ENCODE data around the gene DHRSX. TPM values are rescaled to one million over a fixed set of nuclear protein-coding genes. Genes with fewer than 3 reads are reported as not detected.
A peak's percentile ranks its signal among the peaks of the same experiment; 100 is the strongest.
"Not testable (repeated sequence)": the region's sequence is repeated elsewhere in the genome, so short reads cannot be mapped to it uniquely, and the experiment has no call there.

Gene DHRSX
- total RNA-seq, 1 experiment from 2014 or later = 24.7 TPM

DNA sequence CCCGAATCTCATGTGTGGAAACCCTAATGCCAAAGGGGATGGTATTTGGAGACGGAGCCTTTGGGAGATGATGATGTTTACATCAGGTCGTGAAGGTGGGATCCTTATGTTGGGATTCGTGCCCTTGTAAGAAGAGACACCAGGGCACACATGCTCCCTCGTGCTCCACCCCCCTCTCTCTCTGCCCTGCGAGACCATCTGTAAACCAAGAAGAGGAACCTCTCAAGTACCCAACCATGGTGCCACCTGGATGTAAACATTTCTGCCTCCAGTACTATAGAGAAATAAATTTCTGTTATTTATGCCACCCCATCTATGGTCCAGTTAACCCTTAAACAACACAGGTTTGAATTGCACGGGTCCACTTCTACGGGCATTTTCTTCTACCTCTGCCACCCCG, 179.4 kb downstream of the DHRSX start:
- DNase-seq (ENCODE audit: extremely low read depth, low read depth) = no peak

DNA sequence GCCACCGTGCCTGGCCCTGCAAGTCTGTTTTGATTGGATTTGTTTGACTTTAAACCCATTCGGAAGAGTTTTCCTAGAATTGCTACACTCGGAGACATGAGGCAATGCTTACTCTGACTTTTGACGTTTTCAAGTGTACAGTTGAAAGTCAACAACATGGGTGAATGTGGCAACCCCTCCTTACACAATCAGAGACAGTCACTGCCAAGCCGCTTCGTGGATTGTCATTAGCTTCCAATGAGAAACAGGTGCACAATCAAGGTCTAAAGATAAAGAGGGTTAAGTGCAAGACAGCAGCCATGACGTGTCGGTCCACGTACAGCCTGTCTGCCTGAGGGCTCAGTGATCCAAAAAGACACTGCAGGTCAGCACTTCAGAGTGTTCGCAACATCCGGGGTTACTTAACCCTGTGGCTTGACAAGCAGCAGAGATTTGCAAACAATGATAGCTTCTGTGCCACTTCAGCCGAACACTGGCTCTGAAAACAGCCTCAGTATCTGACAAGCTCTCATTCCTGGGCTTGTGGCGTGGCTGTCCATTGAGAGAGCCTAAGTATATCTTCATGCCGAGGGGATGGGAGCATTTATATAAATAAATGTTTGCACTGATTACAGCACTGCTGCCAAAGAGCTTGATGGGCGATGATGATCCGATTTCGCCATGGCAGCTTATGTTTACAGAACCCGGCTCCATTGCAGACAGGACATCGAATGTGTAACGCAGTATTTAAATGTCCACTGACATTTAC, 180.0 kb downstream of the DHRSX start:
- peak; percentile 97 for DNase-seq (ENCODE audit: extremely low read depth, low read depth)

DNA sequence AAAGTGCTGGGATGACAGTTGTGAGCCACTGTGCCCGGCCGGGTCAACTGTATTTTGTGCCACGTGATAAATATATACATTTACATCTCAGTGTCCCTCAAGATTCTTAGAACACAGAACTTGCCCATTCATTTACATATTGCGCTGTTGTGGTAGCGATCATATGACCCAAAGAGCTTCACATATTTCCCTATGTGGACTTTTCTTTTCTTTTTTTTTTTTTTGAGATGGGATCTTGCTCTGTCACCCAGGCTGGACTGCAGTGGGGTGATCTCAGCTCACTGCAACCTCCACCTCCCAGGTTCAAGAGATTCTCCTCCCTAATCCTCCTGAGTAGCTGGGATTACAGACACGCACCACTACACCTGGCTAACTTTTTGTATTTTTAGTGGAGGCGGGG, 180.7 kb downstream of the DHRSX start:
- no peak for DNase-seq (ENCODE audit: extremely low read depth, low read depth)

DNA sequence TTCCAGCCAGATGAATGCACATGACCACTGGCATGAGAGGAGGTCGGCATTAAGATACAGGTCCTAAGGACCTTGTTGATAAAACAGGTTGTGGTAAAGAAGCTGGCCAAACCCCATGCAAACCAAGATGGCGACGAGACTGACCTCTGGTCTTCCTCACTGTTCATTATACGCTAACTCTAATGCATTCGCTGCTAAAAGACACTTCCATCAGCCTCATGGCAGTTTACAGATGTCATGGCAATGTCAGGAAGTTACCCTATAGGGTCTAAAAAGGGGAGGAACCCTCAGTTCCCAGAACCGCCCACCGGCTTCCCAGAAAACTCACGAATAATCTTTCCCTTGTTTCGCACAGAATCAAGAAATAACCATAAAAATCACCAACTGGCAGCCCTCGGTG, 182.4 kb downstream of the DHRSX start:
- no peak for DNase-seq (ENCODE audit: extremely low read depth, low read depth)

DNA sequence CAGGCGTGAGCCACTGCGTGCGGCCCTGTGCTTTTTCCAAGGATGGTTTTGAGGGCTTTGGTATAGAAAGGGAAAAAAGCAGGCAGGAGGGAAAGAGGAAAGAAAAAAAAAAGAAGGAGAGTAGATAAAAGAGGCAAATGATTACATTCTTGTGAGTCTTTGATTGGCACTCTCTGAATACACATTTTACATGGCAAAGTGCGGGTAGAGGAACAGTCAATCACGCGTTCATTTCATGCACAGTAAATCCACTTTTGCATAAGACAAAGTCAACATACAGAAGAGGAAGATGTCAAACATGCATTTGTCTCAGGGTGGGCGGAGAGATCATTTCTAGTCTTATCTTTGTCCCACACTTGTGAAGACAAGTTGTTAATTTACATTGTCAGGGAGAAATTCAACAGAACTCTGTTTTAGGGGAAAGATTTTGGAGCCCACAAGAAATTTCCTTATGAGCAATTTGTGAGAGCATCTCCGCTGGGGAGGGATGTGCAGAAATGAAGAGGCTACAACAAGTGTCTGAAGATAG, 183.2 kb downstream of the DHRSX start:
- no peak for DNase-seq (ENCODE audit: extremely low read depth, low read depth)

DNA sequence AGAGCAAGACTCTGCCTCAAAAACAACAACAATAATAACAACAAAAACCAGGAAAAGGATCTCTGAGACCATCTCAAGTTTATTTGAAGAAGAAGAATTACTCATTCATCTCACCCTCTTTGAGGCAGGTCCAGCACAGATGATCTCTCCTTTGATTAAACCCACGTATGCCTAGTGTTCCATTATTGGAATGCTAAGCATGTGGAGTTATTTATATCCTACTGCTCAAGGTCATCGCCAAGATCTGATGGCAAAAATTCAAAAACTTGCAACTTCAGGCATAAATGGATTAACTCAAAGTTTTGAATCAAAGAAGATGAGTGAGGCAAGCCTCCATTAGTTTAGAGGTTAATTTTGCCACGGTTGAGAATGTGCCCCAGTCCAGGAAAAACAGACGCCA, 184.2 kb downstream of the DHRSX start:
- DNase-seq (ENCODE audit: extremely low read depth, low read depth) = no peak

DNA sequence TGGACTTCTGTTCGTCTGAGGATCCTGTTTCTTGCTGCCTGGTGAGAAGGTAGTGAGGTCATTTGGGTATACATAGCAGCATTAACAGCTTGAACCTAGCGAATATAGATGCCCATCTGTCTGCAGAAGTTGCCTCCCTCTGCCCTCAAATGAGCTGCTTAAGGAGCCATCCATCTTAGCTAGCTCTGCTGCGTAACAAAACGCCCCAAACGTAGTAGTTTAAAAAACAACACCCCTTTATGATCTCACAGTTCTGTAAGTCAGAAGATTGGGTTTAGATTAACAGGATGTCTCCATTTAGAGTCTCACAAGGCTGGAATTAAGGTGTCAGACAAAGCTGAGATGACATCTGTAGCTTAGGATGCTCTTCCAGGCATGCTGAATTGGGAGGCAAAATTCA, 185.3 kb downstream of the DHRSX start:
- DNase-seq (ENCODE audit: extremely low read depth, low read depth) = no peak

DNA sequence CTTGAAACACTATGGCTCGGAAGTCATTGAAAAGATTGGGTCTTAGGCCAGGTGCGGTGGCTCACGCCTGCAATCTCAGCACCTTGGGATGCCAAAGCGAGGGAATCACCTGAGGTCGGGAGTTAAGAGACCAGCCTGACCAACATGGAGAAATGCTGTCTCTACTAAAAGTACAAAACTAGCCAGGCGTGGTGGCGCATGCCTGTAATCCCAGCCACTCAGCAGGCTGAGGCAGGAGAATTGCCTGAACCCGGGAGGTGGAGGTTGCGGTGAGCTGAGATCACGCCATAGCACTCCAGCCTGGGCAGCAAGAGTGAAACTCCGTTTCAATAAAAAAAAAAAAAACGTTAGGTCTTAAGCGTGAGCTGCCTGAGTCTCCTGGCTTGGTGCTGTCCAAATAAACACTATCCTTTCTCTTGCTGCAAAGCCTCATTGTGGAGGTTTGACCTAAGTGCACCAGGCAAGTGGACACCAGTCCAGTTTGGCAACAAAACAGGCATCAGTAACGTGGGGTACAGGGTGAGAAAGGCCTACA, 185.9 kb downstream of the DHRSX start:
- no peak for DNase-seq (ENCODE audit: extremely low read depth, low read depth)

DNA sequence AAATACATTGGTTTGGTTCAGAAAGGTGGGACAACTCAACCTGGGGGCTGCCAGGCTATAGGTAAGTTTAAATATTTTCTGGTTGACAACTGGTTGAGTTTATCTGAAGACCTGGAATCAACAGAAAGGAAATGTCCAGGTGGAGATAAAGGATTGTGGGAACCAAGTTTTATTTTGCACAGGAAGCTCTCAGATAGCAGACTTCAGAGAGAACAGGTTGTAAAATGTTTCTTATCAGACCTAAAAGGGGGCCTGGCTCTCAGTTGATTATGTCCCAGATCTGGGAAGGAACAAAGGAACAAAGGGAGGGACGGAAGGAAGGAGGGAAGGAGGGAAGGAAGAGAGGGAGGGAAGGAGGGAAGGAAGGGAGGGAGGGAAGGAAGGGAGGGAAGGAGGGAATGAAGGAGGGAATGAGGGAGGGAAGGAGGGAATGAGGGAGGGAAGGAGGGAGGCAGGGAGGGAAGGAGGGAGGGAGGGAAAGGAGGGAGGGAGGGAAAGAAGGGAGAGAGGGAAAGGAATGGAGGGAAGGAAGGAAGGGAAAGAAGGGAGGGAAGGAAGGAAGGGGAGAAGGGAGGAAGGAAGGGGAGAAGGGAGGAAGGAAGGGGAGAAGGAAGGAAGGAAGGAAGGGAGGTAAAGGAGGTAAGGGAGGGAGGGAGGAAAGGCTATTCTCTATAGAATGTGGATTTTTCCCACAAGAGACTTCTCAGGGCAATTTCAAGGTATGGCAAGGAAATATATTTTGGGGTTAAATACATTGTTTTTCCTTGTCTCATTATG, 186.7 kb downstream of the DHRSX start:
- DNase-seq (ENCODE audit: extremely low read depth, low read depth) = no peak

DNA sequence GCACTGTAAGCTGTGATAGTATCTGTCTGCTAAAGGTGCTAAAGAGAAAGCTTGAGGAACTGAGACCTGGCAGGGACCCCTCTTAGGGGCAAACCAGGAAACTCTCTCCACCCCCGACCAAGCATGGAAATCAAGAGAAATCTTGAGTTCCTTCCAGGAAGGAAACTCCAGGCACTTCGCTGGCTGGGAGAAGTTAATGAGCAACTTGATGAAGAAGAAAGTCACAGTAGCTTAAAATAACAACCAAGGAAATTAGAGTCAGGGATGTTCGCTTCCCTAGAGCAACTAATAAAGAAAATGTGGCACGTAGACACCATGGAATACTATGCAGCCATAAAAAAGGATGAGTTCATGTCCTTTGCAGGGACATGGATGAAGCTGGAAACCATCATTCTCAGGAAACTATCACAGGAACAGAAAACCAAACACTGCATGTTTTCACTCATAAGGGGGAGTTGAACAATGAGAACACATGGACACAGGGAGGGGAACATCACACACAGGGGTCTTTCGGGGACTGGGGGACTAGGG, 188.7 kb downstream of the DHRSX start:
- DNase-seq (ENCODE audit: extremely low read depth, low read depth) = not testable (repeated sequence)

DNA sequence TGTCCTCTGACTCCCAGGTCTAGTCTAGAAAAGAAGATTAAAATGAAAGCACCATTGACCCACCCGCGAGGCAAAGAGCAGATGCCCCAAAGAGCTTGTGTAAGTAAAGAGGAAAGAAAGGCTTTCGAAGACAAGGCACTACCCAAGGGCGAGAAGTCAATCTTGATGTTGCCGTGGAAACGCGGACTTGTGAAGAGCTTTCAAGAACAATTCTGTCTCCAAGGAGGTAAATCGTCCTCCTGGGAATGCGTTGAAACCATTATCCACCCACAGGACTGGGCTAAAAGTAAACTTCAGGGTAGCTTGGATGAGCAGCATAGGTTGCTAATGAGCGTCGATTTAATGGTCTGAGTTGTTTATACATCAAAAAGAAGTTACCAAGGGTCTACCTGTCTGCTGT, 189.3 kb downstream of the DHRSX start:
- no peak for DNase-seq (ENCODE audit: extremely low read depth, low read depth)

DNA sequence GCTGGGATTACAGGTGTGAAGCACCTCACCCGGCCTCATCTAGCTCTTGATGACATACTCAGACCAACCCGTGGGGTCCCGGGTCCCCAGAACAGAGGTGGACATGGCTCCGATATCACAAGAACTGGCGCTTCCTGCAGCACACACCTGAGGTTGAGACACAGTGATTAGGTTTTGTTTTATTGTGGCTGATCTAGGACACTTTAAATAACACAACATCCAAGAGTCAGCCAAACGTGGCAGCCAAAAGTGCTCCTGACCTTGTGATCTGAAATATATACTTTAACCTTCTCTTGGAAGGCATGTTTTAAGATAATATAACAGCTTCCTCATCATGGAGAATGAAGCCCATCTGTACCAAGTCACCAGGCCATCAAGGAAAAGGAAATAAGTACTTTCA, 198.9 kb downstream of the DHRSX start:
- DNase-seq (ENCODE audit: extremely low read depth, low read depth) = no peak

DNA sequence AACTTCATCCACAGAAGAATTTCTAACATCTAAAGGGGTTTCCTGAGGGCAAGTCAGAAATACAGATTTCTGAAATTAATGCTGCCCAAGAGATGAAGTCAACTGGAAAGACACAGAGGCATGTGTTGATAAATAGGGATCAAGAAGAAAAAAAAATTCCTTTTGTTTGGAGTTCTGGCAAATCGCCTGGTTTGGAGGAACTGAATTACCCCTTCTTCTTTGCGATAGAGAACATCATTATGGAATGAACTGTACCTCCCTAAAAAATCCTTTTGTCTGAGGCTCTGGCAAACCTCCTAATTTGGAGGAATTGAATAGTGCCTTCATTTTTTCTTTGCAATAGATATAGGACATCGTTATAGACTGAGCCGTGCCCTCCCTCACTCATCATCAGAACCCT, 200.9 kb downstream of the DHRSX start:
- DNase-seq (ENCODE audit: extremely low read depth, low read depth) = no peak

DNA sequence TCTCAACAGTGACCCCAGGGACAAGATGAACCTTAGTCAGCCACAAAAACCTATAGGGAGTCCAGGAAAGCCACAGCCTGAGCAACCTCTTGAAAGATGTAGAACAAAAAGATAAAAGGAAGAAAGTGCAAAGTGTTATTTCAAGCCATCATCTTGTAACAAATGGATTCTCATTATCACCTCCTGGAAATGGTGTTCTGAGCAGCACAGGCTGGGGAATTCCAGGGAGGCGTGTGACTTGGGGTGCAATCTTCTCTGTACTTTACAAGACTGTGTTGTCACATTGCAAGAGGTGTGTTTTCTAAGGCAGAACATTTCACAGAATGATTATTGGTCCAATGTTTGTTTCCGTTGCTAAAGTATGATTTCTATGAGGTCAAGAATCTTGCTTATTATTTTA, 214.0 kb downstream of the DHRSX start:
- DNase-seq (ENCODE audit: extremely low read depth, low read depth) = no peak

DNA sequence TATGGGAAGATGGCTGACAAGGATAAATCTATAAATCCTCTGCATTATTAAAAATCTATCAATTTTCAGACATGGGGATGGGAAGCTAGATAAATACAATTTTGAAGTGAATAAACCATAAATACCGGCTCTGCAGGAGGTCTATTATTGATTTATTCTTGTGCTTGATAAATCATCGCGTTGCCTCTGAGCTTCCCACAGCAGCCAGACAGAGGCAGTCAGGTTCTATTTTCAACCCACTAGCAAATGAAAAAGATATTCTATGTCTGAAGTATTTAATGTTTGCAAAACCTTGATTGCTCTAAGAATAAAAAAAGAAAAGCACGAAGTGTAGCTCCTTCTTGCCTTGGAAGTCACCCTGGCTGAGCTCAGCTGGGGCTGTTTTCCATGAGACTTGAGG, 216.2 kb downstream of the DHRSX start:
- DNase-seq (ENCODE audit: extremely low read depth, low read depth) = no peak

DNA sequence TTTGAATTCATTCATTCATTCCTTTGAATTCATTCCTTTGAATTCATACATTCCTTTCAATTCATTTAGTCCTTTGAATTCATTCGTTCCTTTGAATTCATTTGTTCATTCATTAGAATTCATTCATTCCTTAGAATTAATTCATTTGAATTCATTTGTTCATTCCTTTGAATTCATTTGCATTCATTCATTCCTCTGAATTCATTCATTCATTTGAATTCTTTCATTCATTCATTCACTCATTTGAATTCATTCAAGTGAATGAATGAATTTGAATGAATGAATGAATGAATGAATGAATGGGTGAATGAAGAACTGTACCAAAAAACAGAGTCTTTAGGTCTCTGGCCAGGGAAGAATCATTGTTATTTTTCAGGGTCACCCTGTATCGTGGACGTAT, 216.6 kb downstream of the DHRSX start:
- DNase-seq (ENCODE audit: extremely low read depth, low read depth) = no peak

DNA sequence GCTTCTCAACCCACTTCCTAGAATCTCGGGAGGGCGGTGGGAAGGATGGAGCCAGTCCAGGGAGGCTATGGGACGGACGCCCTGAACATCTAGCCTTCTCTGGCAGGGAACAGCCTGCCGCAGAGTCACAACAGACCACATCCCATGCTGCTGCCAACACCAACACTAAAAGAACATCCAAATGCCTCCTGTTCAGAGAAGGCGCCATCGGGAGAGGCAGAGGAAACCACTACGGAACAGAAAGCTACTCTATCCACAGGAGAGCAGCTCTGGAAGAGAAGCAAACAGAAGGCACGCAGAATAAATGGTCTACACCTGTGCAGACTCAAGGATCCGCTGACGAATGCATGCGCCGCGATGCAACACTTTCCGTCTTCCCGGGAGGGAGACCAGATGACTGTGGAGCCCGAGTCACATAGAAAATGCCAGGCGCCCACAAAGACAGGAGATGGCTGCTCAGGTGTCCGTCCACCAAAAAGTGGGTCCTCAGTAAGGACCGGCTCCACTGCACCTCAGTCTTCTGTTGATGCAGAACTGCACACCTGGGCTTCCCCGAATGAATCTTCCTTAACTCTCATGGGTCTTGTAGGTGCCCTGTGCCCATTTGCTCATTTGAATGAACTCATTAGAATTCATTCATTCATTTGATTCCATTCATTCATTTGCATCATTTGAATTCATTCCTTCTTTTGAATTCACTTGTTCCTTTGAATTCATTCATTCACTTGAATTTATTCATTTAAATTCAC, 217.5 kb downstream of the DHRSX start:
- DNase-seq (ENCODE audit: extremely low read depth, low read depth) = no peak

DNA sequence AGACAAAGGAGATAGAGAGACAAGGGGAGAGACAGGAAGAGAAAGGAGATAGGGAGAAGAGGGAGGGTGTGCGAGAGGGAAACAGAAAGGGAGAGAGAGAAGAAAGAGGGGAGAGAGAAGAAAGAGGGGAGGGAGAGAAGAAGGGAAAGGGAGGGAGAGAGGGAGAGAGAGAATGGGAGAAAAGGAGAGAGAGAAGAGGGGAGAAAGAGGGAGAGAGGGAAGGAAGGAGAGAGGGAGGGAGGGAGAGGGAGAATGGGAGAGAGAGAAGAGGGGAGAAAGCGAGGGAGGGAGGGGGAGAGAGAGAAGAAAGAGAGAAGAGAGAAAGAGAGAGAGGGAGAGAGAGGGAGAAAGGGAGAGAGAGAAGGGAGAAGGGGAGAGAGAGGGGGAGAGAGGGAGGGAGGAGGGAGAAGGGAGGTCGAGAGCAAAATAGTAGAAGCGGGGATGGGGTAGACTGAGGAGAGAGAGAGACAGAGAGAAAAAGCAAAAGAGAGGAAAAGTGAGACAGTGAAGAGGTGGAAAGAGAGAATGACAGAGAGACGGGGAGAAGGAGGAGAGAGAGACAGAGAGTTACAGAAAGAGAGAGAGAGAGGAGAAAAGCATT, 218.2 kb downstream of the DHRSX start:
- no peak for DNase-seq (ENCODE audit: extremely low read depth, low read depth)

DNA sequence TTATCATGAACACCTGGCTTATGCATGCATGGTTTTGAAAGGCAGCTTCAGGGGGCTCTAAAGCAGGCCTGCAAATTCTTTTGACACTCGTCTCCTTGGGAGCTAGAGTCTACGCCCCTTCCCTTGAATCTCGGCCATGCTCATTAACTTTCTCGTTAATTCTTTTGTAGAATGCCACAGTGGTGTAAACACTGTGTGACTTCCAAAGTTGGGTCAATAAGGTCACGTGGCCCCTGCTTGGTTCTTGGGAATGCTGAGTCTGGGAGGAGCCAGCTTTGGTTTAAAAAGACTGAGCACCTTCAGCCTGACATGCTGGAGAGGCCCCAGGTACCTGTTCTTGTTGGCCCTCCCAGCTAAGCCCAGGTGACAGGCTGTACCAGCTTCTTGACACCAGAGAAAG, 228.4 kb downstream of the DHRSX start:
- no peak for DNase-seq (ENCODE audit: extremely low read depth, low read depth)

DNA sequence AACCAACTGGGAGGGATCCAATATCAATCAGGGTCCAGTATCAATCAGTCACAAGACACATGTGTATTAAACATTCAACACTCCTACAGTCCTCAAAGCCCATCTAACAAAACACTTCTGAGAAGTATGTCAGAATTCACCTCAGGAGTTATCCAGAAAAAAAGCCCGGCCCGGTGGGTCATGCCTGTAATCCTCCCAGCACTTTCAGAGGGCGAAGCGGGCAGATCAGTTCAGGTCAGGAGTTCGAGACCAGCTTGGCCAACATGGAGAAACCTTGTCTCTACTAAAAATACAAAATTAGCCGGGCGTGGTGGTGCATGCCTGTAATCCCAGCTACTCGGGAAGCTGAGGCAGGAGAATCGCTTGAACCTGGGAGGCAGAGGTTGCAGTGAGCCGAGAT, 229.2 kb downstream of the DHRSX start:
- DNase-seq (ENCODE audit: extremely low read depth, low read depth) = not testable (repeated sequence)

Measured in NCI-H460 (cell line).